Endothelial cell of umbilical vein (primary cell): Measurements from ENCODE around the gene MAPK8IP3. TPM values are rescaled to one million over a fixed set of nuclear protein-coding genes. Genes with fewer than 3 reads are reported as not detected.

Source experiments
- BruUV-seq: library from RNA; stranded (reverse); fragments of 400-500 nt; replicated peaks from 2 replicates; lab custom pipeline; 2021; lab: Mats Ljungman, UMichigan
- CTCF ChIA-PET: fragments of 300-600, 350-600 bp; sonication (Branson Sonifier 250); formaldehyde crosslinking; loops from one replicate; lab custom pipeline; 2021; ENCODE audit warnings: antibody characterized with exemption, inconsistent platforms; lab: Charles Lee
- POLR2A ChIA-PET: fragments of 300-600, 350-600 bp; sonication (Branson Sonifier 250); formaldehyde crosslinking; loops from one replicate; lab custom pipeline; 2021; ENCODE audit warnings: antibody characterized with exemption, inconsistent platforms; lab: Charles Lee
- DNase-seq: peaks from one replicate; pipeline ENCODE4 v3.0.0-alpha.2; 2011; ENCODE audit warnings: low read depth, low spot score
- FAIRE-seq: peaks from 2 replicates; lab custom pipeline; 2011; peaks lifted over from hg19 to GRCh38; lab: Jason Lieb, UNC
- H2AFZ ChIP-seq: 2 replicates; pipeline ENCODE4 v1.6.0; 2012; ENCODE audit warnings: low read depth, low read length, control low read depth, inconsistent platforms
- H3K27ac ChIP-seq: 2 replicates; pipeline ENCODE4 v1.5.1; 2011; ENCODE audit warnings: low read depth, mild to moderate bottlenecking, control low read depth, low read length, moderate library complexity; ENCODE audit not compliant: insufficient read depth
- H3K27me3 ChIP-seq, 2 experiments: 2 replicates each; pipeline versions ENCODE4 v1.6.0 to v1.6.1; 2011; ENCODE audit warnings: low read length in 2 of 2, mixed read lengths in 1 of 2; ENCODE audit not compliant: control insufficient read depth in 2 of 2, insufficient read depth in 2 of 2
- H3K36me3 ChIP-seq, 2 experiments: 2 replicates in 1 of 2; 3 replicates in 1 of 2; pipeline ENCODE4 v1.5.1; 2011; ENCODE audit warnings: low read length in 2 of 2, mild to moderate bottlenecking in 1 of 2, moderate library complexity in 1 of 2; ENCODE audit not compliant: control insufficient read depth in 2 of 2, insufficient read depth in 2 of 2; ENCODE audit errors: extremely low read depth in 1 of 2
- H3K4me1 ChIP-seq: 3 replicates; pipeline ENCODE4 v1.5.1; 2011; ENCODE audit warnings: mild to moderate bottlenecking, low read length; ENCODE audit not compliant: control insufficient read depth, insufficient read depth; ENCODE audit errors: extremely low read depth
- H3K4me2 ChIP-seq: 2 replicates; pipeline ENCODE4 v1.6.1; 2011; ENCODE audit warnings: low read length, control low read depth, mixed read lengths; ENCODE audit not compliant: insufficient read depth
- H3K4me3 ChIP-seq, 3 experiments: fragments of 200-600 bp in 1 of 3; sonication (generic), shearing (Covaris generic) in 1 of 3; replicated peaks in 1 of 3; 2 replicates each; pipeline ENCODE4 v1.5.1; 2011 to 2016; ENCODE audit warnings: control low read depth in 3 of 3, low read length in 3 of 3, mild to moderate bottlenecking in 2 of 3, inconsistent platforms in 1 of 3, low read depth in 1 of 3, moderate library complexity in 1 of 3; ENCODE audit not compliant: insufficient read depth in 1 of 3
- H3K79me2 ChIP-seq: 2 replicates; pipeline ENCODE4 v1.6.0; 2012; ENCODE audit warnings: low read length, inconsistent platforms; ENCODE audit not compliant: control insufficient read depth, insufficient read depth
- H3K9ac ChIP-seq: replicated peaks from 2 replicates; pipeline ENCODE3; 2011; ENCODE audit warnings: low read length, control low read depth; ENCODE audit not compliant: insufficient read depth; ENCODE audit errors: extremely low read depth
- H3K9me1 ChIP-seq: replicated peaks from 3 replicates; pipeline ENCODE4 v1.6.0; 2011; ENCODE audit warnings: mild to moderate bottlenecking, low read length; ENCODE audit not compliant: control insufficient read depth, insufficient read depth; ENCODE audit errors: extremely low read depth
- H3K9me3 ChIP-seq: replicated peaks from 2 replicates; pipeline ENCODE4 v1.5.1; 2012; ENCODE audit warnings: low read length, inconsistent platforms; ENCODE audit not compliant: control insufficient read depth, insufficient read depth
- H4K20me1 ChIP-seq: replicated peaks from 2 replicates; pipeline ENCODE3; 2011; ENCODE audit warnings: mild to moderate bottlenecking, low read length; ENCODE audit not compliant: control insufficient read depth, insufficient read depth; ENCODE audit errors: extremely low read depth
- CTCF ChIP-seq, 2 donors: IDR thresholded peaks; 1 replicate in 1 of 2; 2 replicates in 1 of 2; pipeline ENCODE4 v1.5.1; 2011; ENCODE audit warnings: low read length in 2 of 2, mild to moderate bottlenecking in 2 of 2, moderate library complexity in 2 of 2, control low read depth in 1 of 2, inconsistent platforms in 1 of 2, low read depth in 1 of 2; ENCODE audit not compliant: insufficient read depth in 1 of 2; ENCODE audit errors: extremely low read depth in 1 of 2
- EZH2 ChIP-seq: IDR thresholded peaks from 2 replicates; pipeline ENCODE4 v1.6.1; 2012; ENCODE audit warnings: borderline replicate concordance, low read depth, mild to moderate bottlenecking, moderate library complexity, low read length, inconsistent platforms; ENCODE audit not compliant: severe bottlenecking
- GATA2 ChIP-seq: IDR thresholded peaks from 2 replicates; pipeline ENCODE4 v1.7.0; 2011; ENCODE audit warnings: low read depth, mild to moderate bottlenecking, moderate library complexity, mixed read lengths, low read length; ENCODE audit not compliant: insufficient read length, insufficient read depth
- JUN ChIP-seq: IDR thresholded peaks from 2 replicates; pipeline ENCODE4 v1.6.1; 2011; ENCODE audit warnings: borderline replicate concordance, low read depth; ENCODE audit not compliant: insufficient read length, insufficient read depth
- MAX ChIP-seq: IDR thresholded peaks from 2 replicates; pipeline ENCODE4 v1.6.1; 2011; ENCODE audit not compliant: insufficient read depth, insufficient read length
- MYC ChIP-seq: IDR thresholded peaks from one replicate; pipeline ENCODE4 v1.6.1; 2011; ENCODE audit warnings: mild to moderate bottlenecking, low read depth, low read length
- POLR2A ChIP-seq: IDR thresholded peaks from 2 replicates; pipeline ENCODE4 v1.6.1; 2012; ENCODE audit warnings: low read depth, mild to moderate bottlenecking, control low read depth, low read length
- POLR2AphosphoS5 ChIP-seq: IDR thresholded peaks from 2 replicates; pipeline ENCODE4 v1.6.1; 2012; ENCODE audit warnings: low read depth, mild to moderate bottlenecking, control low read depth, low read length, moderate library complexity; ENCODE audit not compliant: insufficient read depth
- dilution Hi-C: fragments of 300-500 bp; cut with MboI; formaldehyde crosslinking; loops from one replicate; pipeline ENCODE4 v1.15.0; 2019; ENCODE audit warnings: low sequenced_read_pairs; ENCODE audit not compliant: extremely low pct_ligation_motif_present
- intact Hi-C: fragments of 100-400 bp; cut with micrococcal nuclease; formaldehyde crosslinking; loops from one replicate; pipeline ENCODE4 v1.10.0; 2022
- polyA plus RNA-seq, 4 experiments: library from polyadenylated mRNA; depleted of rRNA in 3 of 4; stranded (reverse) in 3 of 4; unstranded in 1 of 4; fragments of >200 nt; gene quantifications; 2 replicates each; pipeline versions ENCODE4 v1.2.1 to v1.2.3, GENCODE V29; 2011 to 2012; ENCODE audit warnings: missing spikeins in 1 of 4
- total RNA-seq: library from RNA; stranded (reverse); gene quantifications from 2 replicates; pipeline ENCODE4 v1.2.3, GENCODE V29; 2021

Gene MAPK8IP3
- total and polyA plus RNA-seq, 2 donors (not counting 3 experiments of a cell fraction or from before 2014, with no cell fraction given): 40.7 to 92.2 TPM

DNA sequence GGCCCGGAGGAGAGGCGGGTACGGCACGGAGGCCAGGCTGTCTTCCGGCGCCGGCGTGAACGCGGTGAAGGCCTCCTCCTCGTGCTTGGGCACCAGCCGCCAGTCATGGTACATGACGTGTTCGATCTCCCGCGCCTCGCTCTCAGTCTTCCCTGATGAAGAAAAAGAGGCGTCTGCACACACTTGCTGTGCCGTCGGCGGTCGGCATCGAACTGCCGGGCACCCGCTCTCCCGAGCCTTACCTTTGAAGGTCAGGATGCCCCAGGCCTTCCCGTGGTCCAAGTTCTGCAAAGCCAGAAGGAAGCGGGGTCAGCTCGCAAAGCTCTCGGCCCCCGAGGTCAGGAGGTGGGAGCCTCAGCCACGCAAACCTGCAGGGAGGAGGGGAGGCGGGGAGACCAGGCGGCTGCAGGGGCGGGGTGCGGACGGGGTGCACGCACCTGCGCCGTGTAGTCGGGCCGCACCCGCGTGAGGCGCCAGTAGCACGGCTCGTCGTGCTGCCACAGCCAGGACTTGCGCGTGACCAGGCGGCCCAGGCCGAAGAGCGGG is 66.4 kb downstream of the MAPK8IP3 start, which contains the start of gene EME2:
Gene EME2, plus strand, starts transcription at position 449 of the 546 bp plus-strand sequence. CDS start 418 bp downstream, outside the sequence.
- peak within 1 kb of the TSS; percentile 46 for H2AFZ ChIP-seq
- ChIA-PET POLR2A (interaction anchor here (0.7 kb wide), 1 partner anchor 10 kb away, joined by 3 read pairs; the partner anchor contains the start of genes NUBP2 and SPSB3), CTCF (interaction anchor here (0.7 to 2.0 kb wide), 5 partner anchors 9 to 66 kb away, joined by 3 to 16 read pairs (median 4); partner anchors contain the start of genes MAPK8IP3, NUBP2 and SPSB3)
- peaks cover 19% of the 10 kb centered on the region for H3K4me1 ChIP-seq
- intact Hi-C loops (no loop called here), dilution Hi-C loops (no loop called here)
- H3K9me1 ChIP-seq: no peaks in the 10 kb centered on the region
- no peaks in the 10 kb centered on the region for H4K20me1 ChIP-seq
- no peaks in the 10 kb centered on the region for H3K9me3 ChIP-seq
- H3K27me3 ChIP-seq: no peaks in the 10 kb centered on the region
- H3K9ac ChIP-seq: peak within 1 kb of the TSS; percentile 80
- H3K4me3 ChIP-seq: peak within 1 kb of the TSS; percentile 54 to 83 (median 76)
- peaks cover 0 to 33% of the 10 kb centered on the region in 2 experiments for H3K36me3 ChIP-seq
- FAIRE-seq: peak; percentile 18
- no TSS peak for BruUV-seq
- H3K27ac ChIP-seq: peak within 1 kb of the TSS; percentile 41
- peaks cover 17% of the 10 kb centered on the region for H3K79me2 ChIP-seq
- TF ChIP-seq EZH2 (no peak), JUN (no peak)
- DNase-seq: no peak
- H3K4me2 ChIP-seq: peak within 1 kb of the TSS; percentile 72

- peak within 1 kb of the TSS; percentile 72 for H3K4me2 ChIP-seq
- peaks cover 19% of the 10 kb centered on the region for H3K4me1 ChIP-seq
- H2AFZ ChIP-seq: peak within 1 kb of the TSS; percentile 46
- H3K9me1 ChIP-seq: no peaks in the 10 kb centered on the region
- DNase-seq (peak; percentile 71), FAIRE-seq (peak; percentile 47)
- BruUV-seq: no TSS peak
- POLR2A ChIA-PET: interaction anchor here (0.7 to 1.4 kb wide), 2 partner anchors 9 kb away, joined by 3 to 6 read pairs; partner anchors contain the start of genes NUBP2 and SPSB3
- peaks cover 0 to 34% of the 10 kb centered on the region in 2 experiments for H3K36me3 ChIP-seq
- H3K4me3 ChIP-seq: peak within 1 kb of the TSS; percentile 26 to 83 (median 54)
- peak within 1 kb of the TSS; percentile 80 for H3K9ac ChIP-seq
- H3K9me3 ChIP-seq: no peaks in the 10 kb centered on the region
- TF ChIP-seq EZH2 (no peak), POLR2A (peak; percentile 86), GATA2 (no peak), CTCF (IDR thresholded peaks at IDR 0.05; ENCODE audit: extremely low read depth in 1 of 2, insufficient read depth in 1 of 2, low read depth in 1 of 2, low read length in 2 of 2) (peak; percentile 83 to 86), POLR2AphosphoS5 (peak; percentile 91), MAX (peak; percentile 51), MYC (peak; percentile 28)
- H4K20me1 ChIP-seq: no peaks in the 10 kb centered on the region
- dilution Hi-C loops (no loop called here), intact Hi-C loops (loop anchor here (1.0 kb wide), 1 partner anchor 9 kb away; the partner anchor contains the start of genes NUBP2 and SPSB3)
- H3K27ac ChIP-seq: peak within 1 kb of the TSS; percentile 41
- no peaks in the 10 kb centered on the region for H3K27me3 ChIP-seq
- peaks cover 17% of the 10 kb centered on the region for H3K79me2 ChIP-seq
- CTCF ChIA-PET: interaction anchor here (0.7 to 2.0 kb wide), 6 partner anchors 8 to 67 kb away, joined by 3 to 16 read pairs (median 6); partner anchors contain the start of genes MAPK8IP3, NUBP2 and SPSB3
These were observed 67.1 kb downstream of the MAPK8IP3 start, which contains the start of gene MRPS34 for GRCh38 chr16:1772908-1773702. TSS of gene MRPS34 (minus strand) at chr16:1773134. CDS start at chr16:1773119, 15 bp downstream.
